Glomerular endothelial cell (primary cell): ENCODE results near the gene RPS13. TPM values are rescaled to one million over a fixed set of nuclear protein-coding genes. Genes with fewer than 3 reads are reported as not detected.
"Not testable (repeated sequence)": the region's sequence is repeated elsewhere in the genome, so short reads cannot be mapped to it uniquely, and the experiment has no call there.

Experiments
- DNase-seq: peaks from one replicate; pipeline ENCODE4 v3.0.0-alpha.2; 2011; ENCODE audit warnings: low read depth, low spot score; ENCODE audit errors: extremely low read depth
- total RNA-seq: library from RNA; depleted of rRNA; stranded (reverse); fragments of >200 nt; gene quantifications from 2 replicates; pipeline ENCODE4 v1.2.3, GENCODE V29; 2015

RPS13 gene
- total RNA-seq, 1 donor from 2014 or later: 955 TPM

- no peak for DNase-seq
These were observed 40.5 kb downstream of the RPS13 start for GRCh38 chr11:17036666-17037658.

GRCh38 chr11:17034027-17034426 lies 43.4 kb downstream of the RPS13 start:
- DNase-seq: not testable (repeated sequence)

- DNase-seq: no peak
These were observed 50.9 kb downstream of the RPS13 start for GRCh38 chr11:17026487-17027082.

- no peak for DNase-seq
These were observed 52.5 kb downstream of the RPS13 start for GRCh38 chr11:17024924-17025323.

Other genes starting within 250 kb of the RPS13 start
- gene PLEKHA7, start 63.3 kb downstream of the RPS13 start, total RNA-seq: 0.18 and 0.39 TPM in 2 replicates
- 56.3 and 57.8 TPM in 2 replicates for gene PIK3C2A, start 130.3 kb upstream of the RPS13 start, total RNA-seq
- 59.2 and 61.7 TPM in 2 replicates for gene NUCB2, start 199.1 kb upstream of the RPS13 start, total RNA-seq